Skeletal muscle satellite cell (primary cell): ENCODE results near the gene DEAF1.

Experiments used
- H3K27me3 ChIP-seq: 2 replicates; pipeline ENCODE4 v1.7.0; 2013; ENCODE audit warnings: low read length; ENCODE audit not compliant: control insufficient read depth, insufficient read depth
- H3K36me3 ChIP-seq: 2 replicates; pipeline ENCODE4 v1.7.0; 2013; ENCODE audit warnings: mild to moderate bottlenecking, control low read depth, low read length; ENCODE audit not compliant: insufficient read depth
- H3K4me1 ChIP-seq: 2 replicates; pipeline ENCODE4 v1.7.0; 2013; ENCODE audit warnings: low read length; ENCODE audit not compliant: control insufficient read depth, insufficient read depth
- H3K4me2 ChIP-seq: 2 replicates; pipeline ENCODE4 v1.7.0; 2013; ENCODE audit warnings: mild to moderate bottlenecking, low read length
- H3K4me3 ChIP-seq: 2 replicates; pipeline ENCODE4 v1.7.0; 2013; ENCODE audit warnings: low read length
- H3K9ac ChIP-seq: 2 replicates; pipeline ENCODE4 v1.7.0; 2013; ENCODE audit warnings: mild to moderate bottlenecking, low read depth, low read length, moderate library complexity
- H3K9me3 ChIP-seq: replicated peaks from 2 replicates; pipeline ENCODE4 v1.7.0; 2013; ENCODE audit warnings: mild to moderate bottlenecking, control low read depth, low read length

Gene DEAF1

DNA sequence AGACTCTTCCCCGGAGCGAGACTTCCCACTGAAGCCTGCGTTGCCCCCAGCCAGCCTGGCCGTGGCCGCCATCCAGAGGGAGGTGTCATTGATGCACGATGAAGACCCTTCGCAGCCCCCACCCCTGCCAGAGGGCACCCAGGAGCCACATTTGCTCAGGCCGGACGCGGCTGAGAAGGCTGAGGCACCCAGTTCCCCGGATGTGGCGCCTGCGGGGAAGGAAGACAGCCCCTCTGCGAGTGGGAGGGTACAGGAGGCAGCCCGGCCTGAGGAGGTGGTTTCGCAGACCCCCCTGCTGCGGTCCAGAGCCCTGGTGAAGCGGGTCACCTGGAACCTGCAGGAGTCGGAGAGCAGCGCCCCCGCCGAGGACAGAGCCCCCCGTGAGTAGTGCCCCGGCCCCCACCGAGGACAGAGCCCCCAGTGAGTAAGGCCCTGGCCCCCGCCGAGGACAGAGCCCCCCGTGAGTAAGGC lies 85.6 kb downstream of the DEAF1 start:
- Histone ChIP-seq H3K4me3 (no peak overlapping the region), H3K36me3 (peaks cover 82% of the 10 kb centered on the region), H3K4me1 (peaks cover 18% of the 10 kb centered on the region), H3K27me3 (no peaks in the 10 kb centered on the region), H3K9me3 (no peaks in the 10 kb centered on the region), H3K4me2 (no peak overlapping the region), H3K9ac (no peak overlapping the region)

DNA sequence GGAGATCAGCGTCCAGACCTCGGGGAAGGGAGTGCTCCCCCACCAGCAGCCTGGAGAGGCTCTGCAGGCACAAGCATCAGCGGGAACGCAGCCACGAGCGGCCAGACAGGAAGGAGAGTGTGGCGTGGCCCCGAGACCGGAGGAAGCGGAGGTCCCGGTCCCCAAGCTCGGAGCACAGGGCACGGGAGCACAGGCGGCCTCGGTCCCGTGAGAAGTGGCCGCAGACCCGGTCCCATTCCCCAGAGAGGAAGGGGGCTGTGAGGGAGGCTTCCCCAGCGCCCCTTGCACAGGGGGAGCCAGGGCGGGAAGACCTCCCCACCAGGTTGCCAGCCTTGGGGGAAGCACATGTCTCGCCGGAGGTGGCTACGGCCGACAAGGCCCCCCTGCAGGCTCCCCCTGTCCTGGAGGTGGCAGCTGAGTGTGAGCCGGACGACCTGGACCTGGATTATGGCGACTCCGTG lies 86.2 kb downstream of the DEAF1 start:
- no peak overlapping the region for H3K4me3 ChIP-seq
- peaks cover 88% of the 10 kb centered on the region for H3K36me3 ChIP-seq
- peaks cover 18% of the 10 kb centered on the region for H3K4me1 ChIP-seq
- H3K9me3 ChIP-seq, result no peaks in the 10 kb centered on the region
- H3K4me2 ChIP-seq, result no peak overlapping the region
- no peak overlapping the region for H3K9ac ChIP-seq
- no peaks in the 10 kb centered on the region for H3K27me3 ChIP-seq

DNA sequence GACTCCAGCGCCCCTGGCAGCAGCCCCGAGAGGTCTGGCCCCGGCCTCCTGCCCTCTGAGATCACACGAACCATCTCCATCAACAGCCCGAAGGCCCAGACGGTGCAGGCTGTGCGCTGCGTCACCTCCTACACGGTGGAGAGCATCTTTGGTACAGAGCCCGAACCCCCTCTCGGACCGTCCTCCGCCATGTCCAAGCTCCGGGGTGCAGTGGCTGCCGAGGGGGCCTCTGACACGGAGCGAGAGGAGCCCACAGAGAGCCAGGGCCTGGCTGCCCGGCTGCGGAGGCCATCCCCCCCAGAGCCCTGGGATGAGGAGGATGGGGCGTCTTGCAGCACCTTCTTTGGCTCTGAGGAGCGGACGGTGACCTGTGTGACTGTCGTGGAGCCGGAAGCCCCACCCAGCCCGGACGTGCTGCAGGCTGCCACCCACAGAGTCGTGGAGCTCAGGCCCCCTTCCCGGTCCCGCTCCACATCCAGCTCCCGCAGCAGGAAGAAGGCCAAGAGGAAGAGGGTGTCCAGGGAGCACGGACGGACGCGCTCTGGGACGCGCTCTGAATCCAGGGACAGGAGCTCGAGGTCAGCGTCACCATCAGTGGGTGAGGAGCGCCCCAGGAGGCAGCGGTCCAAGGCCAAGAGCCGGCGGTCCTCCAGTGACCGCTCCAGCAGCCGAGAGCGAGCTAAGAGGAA lies 86.9 kb downstream of the DEAF1 start:
- Histone ChIP-seq H3K4me2 (no peak overlapping the region), H3K9ac (no peak overlapping the region), H3K9me3 (no peaks in the 10 kb centered on the region), H3K4me3 (no peak overlapping the region), H3K36me3 (peaks cover 91% of the 10 kb centered on the region), H3K4me1 (peaks cover 18% of the 10 kb centered on the region), H3K27me3 (no peaks in the 10 kb centered on the region)

DNA sequence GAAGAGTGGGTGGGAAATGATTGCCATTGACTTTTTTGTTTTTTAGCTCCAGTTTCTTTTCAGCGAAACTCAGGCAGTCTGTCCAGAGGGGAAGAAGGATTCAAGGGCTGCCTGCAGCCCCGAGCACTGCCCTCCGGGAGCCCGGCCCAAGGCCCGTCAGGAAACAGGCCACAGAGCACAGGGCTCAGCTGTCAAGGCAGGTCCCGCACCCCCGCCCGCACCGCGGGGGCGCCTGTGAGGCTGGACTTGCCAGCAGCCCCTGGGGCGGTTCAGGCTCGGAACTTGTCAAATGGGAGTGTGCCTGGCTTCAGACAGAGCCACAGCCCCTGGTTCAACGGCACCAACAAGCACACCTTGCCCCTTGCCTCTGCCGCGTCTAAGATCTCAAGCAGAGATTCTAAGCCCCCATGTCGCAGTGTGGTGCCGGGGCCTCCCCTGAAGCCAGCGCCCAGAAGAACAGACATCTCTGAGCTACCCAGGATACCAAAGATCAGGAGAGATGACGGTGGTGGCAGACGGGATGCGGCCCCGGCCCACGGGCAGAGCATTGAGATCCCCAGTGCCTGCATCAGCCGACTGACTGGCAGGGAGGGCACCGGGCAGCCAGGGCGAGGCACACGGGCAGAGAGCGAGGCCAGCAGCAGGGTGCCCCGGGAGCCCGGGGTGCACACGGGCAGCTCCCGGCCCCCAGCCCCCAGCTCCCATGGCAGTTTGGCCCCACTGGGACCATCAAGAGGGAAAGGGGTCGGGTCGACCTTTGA lies 87.8 kb downstream of the DEAF1 start:
- no peaks in the 10 kb centered on the region for H3K9me3 ChIP-seq
- no peak overlapping the region for H3K4me2 ChIP-seq
- no peak overlapping the region for H3K4me3 ChIP-seq
- H3K27me3 ChIP-seq, result no peaks in the 10 kb centered on the region
- no peak overlapping the region for H3K9ac ChIP-seq
- peaks cover 14% of the 10 kb centered on the region for H3K4me1 ChIP-seq
- peaks cover 87% of the 10 kb centered on the region for H3K36me3 ChIP-seq

DNA sequence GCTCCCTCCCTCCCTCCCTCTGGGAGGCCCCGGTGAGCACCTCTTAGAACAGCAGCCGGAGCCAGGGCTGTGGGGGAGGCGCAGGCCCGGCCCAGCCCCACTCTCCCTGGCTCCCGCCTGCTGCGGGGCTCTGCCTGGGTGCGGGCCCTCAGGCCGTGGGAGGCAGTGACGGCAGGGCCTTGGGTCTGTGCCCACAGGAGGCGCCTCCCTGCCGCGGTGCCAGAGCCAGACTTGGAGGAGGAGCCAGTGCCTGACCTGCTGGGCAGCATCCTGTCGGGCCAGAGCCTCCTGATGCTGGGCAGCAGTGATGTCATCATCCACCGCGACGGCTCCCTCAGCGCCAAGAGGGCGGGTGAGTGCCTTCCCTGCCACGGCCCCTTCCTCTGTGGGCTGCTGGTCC lies 88.8 kb downstream of the DEAF1 start:
- Histone ChIP-seq H3K4me3 (no peak overlapping the region), H3K27me3 (no peaks in the 10 kb centered on the region), H3K4me2 (no peak overlapping the region), H3K9ac (no peak overlapping the region), H3K4me1 (peaks cover 10% of the 10 kb centered on the region), H3K36me3 (peaks cover 89% of the 10 kb centered on the region), H3K9me3 (no peaks in the 10 kb centered on the region)

DNA sequence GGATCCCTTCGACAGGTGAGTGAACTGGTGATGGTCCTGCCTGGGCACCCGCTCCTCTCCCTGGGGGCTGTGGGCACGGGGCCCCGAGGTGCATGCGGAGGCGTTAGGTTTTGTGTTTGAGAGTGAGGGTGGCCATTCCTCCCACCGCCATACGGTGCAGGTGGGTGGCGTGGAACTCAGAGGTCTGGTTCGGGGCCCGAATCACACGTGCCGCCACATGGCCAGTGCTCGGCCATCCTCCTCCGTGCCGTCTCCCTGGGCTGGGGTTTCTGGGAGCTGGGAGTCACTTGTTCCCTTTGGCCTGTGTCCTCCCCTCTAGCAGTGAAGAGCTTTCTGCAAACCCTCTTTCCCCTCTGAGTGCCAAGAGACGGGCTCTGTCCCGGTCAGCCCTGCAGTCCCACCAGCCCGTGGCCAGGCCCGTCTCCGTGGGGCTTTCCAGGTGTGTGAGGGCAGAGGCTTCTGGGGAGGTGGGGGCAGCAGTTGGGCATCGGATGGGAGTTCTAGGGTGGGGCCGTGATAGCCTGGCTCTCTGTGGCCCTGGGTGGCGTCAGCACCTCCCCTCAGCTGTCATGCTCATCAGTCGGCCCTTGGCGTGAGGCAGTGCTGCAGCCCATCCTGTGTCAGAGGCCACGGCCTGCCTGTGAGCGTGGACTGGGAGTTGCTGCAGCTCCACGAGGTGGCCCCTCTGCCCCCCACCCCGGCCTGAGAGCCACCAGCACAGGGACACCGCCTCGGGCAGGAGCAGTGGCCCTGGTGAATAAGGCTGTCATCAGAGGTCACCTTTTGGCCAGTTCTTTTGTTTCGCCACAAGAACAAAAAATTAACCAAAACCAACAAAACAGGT lies 89.5 kb downstream of the DEAF1 start:
- H3K9me3 ChIP-seq, result no peaks in the 10 kb centered on the region
- no peak overlapping the region for H3K4me2 ChIP-seq
- no peak overlapping the region for H3K4me3 ChIP-seq
- no peak overlapping the region for H3K9ac ChIP-seq
- no peaks in the 10 kb centered on the region for H3K27me3 ChIP-seq
- peaks cover 85% of the 10 kb centered on the region for H3K36me3 ChIP-seq
- peaks cover 10% of the 10 kb centered on the region for H3K4me1 ChIP-seq

DNA sequence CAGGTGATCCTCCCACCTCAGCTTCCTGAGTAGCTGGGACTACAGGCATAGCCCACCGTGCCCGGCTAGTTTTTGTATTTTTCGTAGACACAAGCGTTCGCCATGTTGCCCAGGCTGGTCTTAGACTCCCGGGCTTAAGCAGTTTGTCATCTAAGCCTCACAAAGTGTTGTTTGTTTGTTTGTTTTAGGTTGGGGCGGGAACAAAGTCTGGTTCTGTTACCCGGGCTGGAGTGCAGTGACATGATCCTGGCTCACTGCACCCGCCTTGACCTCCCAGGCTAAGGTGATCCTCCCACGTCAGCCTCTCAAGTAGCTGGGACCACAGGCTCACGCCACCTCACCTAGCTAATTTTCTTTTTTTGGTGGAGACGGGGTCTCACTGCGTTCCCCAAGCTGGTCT lies 91.9 kb downstream of the DEAF1 start:
- no peak overlapping the region for H3K4me2 ChIP-seq
- H3K9ac ChIP-seq, result no peak overlapping the region
- H3K36me3 ChIP-seq, result peaks cover 84% of the 10 kb centered on the region
- no peak overlapping the region for H3K4me3 ChIP-seq
- H3K9me3 ChIP-seq, result no peaks in the 10 kb centered on the region
- H3K4me1 ChIP-seq, result peaks cover 10% of the 10 kb centered on the region
- H3K27me3 ChIP-seq, result no peaks in the 10 kb centered on the region

DNA sequence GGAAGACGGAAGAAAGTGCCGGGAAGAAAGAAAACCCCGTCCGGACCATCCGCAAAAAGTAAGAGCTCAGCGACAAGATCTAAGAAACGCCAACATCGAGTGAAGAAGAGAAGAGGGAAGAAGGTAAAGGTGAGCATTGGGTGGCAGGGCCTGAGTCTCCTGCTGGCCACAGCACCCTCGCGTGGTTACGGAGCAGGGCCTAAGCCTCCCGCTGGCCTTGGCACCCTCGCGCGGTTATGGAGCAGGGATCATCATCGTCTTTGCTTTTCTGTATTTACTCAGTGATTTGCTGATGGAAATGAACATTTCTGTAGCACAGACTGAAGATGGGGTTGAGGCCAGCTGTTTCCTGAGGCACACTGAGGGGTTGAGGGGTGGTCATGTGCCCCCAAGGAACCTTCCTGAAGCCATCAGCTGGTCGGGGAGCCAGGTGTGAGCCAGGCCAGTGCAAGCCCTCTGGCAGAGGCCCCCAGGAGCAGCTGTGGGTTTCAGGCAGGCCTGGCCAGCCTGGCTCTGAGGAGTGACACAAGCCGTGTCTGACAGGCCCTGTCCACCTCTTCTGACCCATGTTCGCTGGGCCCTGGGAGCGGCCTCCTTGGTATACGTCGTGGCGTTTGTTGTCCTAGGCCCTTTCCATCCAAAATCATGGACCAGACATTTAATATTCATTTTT lies 93.3 kb downstream of the DEAF1 start:
- Histone ChIP-seq H3K9ac (no peak overlapping the region), H3K9me3 (no peaks in the 10 kb centered on the region), H3K27me3 (no peaks in the 10 kb centered on the region), H3K4me2 (no peak overlapping the region), H3K36me3 (peaks cover 82% of the 10 kb centered on the region), H3K4me1 (peaks cover 10% of the 10 kb centered on the region), H3K4me3 (no peak overlapping the region)

DNA sequence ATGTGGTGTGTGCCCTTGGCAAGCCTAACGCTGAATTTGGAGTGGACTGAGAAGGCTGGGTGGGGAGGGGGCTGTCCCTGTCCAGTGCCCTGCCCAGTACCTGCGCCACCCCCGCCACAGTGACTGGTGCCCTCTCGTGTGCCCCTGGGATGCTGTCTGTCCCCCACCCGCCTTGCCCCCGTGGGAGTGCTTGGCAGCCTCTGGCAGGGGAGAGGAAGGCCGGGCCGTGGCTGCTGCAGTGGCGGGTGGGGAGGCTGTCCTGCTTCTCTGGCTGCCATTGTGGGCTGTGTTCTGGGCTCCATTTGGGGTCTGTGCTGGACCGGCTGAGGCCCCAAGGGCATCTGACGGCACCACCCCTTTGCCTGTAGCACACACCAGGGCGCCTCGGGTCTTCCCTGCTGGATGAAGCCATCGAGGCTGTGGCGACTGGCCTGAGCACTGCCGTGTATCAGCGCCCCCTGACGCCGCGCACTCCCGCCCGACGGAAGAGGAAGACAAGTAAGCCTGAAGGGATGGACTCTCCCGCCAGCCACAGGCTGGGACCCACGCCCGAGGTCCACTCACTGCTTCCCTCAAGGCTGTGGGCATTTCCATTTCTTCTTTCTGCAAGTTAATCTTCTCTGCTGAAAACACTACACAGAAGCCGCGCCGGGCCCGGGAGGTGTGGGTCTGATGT lies 96.9 kb downstream of the DEAF1 start:
- no peaks in the 10 kb centered on the region for H3K9me3 ChIP-seq
- H3K4me1 ChIP-seq, result peaks cover 3% of the 10 kb centered on the region
- no peaks in the 10 kb centered on the region for H3K27me3 ChIP-seq
- no peak overlapping the region for H3K4me2 ChIP-seq
- H3K4me3 ChIP-seq, result no peak overlapping the region
- peaks cover 77% of the 10 kb centered on the region for H3K36me3 ChIP-seq
- H3K9ac ChIP-seq, result no peak overlapping the region

DNA sequence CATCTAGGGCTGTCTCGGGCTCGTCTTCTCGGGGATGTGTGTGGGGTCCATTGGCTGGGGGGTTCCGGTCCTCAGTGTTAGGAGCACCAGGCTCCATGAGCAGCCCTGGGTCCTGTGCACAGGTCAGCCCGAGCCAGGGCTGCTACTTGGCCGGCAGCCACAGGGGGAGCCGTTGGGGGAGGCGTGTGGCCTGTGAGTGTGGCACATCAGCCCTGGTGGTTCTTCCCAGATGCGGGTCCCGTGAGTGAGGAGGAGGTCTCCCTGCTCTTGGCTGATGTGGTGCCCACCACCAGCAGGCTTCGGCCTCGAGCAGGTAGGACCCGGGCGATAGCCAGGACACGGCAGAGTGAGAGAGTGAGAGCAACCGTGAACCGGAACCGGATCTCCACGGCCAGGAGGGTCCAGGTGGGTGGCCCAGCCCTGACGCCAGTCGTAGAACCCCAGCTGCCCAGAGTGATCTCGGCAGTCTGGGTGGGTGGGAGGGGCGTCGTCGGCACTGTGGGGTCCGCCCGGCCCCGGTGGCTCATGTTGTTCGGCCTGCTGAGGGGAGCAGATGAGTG lies 97.8 kb downstream of the DEAF1 start:
- Histone ChIP-seq H3K9ac (no peak overlapping the region), H3K27me3 (no peaks in the 10 kb centered on the region), H3K36me3 (peaks cover 82% of the 10 kb centered on the region)

More for the DNA sequence above, 97.8 kb downstream of the DEAF1 start:
- Histone ChIP-seq H3K4me1 (peaks cover 3% of the 10 kb centered on the region), H3K4me2 (no peak overlapping the region), H3K4me3 (no peak overlapping the region), H3K9me3 (no peaks in the 10 kb centered on the region)
